Stimulated activated CD8-positive, alpha-beta memory T cell treated with anti-CD3 and anti-CD28 coated beads, Interleukin-7, amount 100 ng/mL, for 48 hours (primary cell): Measurements from ENCODE around the gene AP1M2.
"Not testable (repeated sequence)": the region's sequence is repeated elsewhere in the genome, so short reads cannot be mapped to it uniquely, and the experiment has no call there.

Experiments
- DNase-seq, 2 donors: peaks; one replicate each; pipeline ENCODE4 v3.0.0-alpha.2; 2020; ENCODE audit warnings: low read depth in 1 of 2; ENCODE audit errors: extremely low read depth in 1 of 2

AP1M2 gene

GRCh38 chr19:10543059-10543419, 44.1 kb downstream of the AP1M2 start:
- DNase-seq: no peak

- DNase-seq: not testable (repeated sequence)
Observed at GRCh38 chr19:10539016-10539415, 48.1 kb downstream of the AP1M2 start.

GRCh38 chr19:10538204-10538983, 48.7 kb downstream of the AP1M2 start:
- no peak for DNase-seq

GRCh38 chr19:10537668-10538067, 49.4 kb downstream of the AP1M2 start:
- DNase-seq: no peak

GRCh38 chr19:10535613-10536012, 51.5 kb downstream of the AP1M2 start:
- no peak for DNase-seq

- DNase-seq: no peak
Observed at GRCh38 chr19:10533646-10534386, 53.3 kb downstream of the AP1M2 start.

GRCh38 chr19:10532457-10532856, 54.7 kb downstream of the AP1M2 start:
- no peak for DNase-seq

GRCh38 chr19:10526887-10527286, 60.2 kb downstream of the AP1M2 start:
- DNase-seq: not testable (repeated sequence)

GRCh38 chr19:10525636-10526035, 61.5 kb downstream of the AP1M2 start:
- DNase-seq: no peak

- DNase-seq: no peak
Observed at GRCh38 chr19:10523135-10523636, 63.9 kb downstream of the AP1M2 start.
